Keratinocyte (primary cell): Measurements from ENCODE around the gene PARD6G. TPM values are rescaled to one million over a fixed set of nuclear protein-coding genes. Genes with fewer than 3 reads are reported as not detected.

Source experiments
- DNase-seq: peaks from one replicate; pipeline ENCODE4 v3.0.0-alpha.2; 2011; ENCODE audit warnings: low read depth, missing footprints, low spot score
- FAIRE-seq: peaks from 2 replicates; lab custom pipeline; 2011; peaks lifted over from hg19 to GRCh38; lab: Jason Lieb, UNC
- H2AFZ ChIP-seq: 2 replicates; pipeline ENCODE4 v1.6.0; 2012; ENCODE audit warnings: low read length, control low read depth, inconsistent platforms; ENCODE audit not compliant: control insufficient read depth
- H3K27ac ChIP-seq: 2 replicates; pipeline ENCODE4 v1.5.1; 2011; ENCODE audit warnings: low read length; ENCODE audit not compliant: control insufficient read depth, insufficient read depth
- H3K27me3 ChIP-seq: 3 replicates; pipeline ENCODE4 v1.6.0; 2011; ENCODE audit warnings: low read length; ENCODE audit not compliant: control insufficient read depth, insufficient read depth; ENCODE audit errors: extremely low read depth
- H3K36me3 ChIP-seq, 2 experiments: 2 replicates in 1 of 2; 3 replicates in 1 of 2; pipeline ENCODE4 v1.5.1; 2011; ENCODE audit warnings: low read length in 2 of 2, mild to moderate bottlenecking in 1 of 2; ENCODE audit not compliant: control insufficient read depth in 2 of 2, insufficient read depth in 2 of 2; ENCODE audit errors: extremely low read depth in 1 of 2
- H3K4me1 ChIP-seq: 3 replicates; pipeline ENCODE4 v1.5.1; 2011; ENCODE audit warnings: low read length; ENCODE audit not compliant: control insufficient read depth, insufficient read depth; ENCODE audit errors: extremely low read depth
- H3K4me2 ChIP-seq: 3 replicates; pipeline ENCODE4 v1.6.0; 2011; ENCODE audit warnings: low read depth, low read length; ENCODE audit not compliant: control insufficient read depth, insufficient read depth; ENCODE audit errors: extremely low read depth
- H3K4me3 ChIP-seq, 3 experiments: fragments of 200-600 bp in 1 of 3; sonication (generic) in 1 of 3; 2 replicates in 2 of 3; 3 replicates in 1 of 3; pipeline ENCODE4 v1.5.1; 2011 to 2016; ENCODE audit warnings: low read length in 3 of 3, mild to moderate bottlenecking in 3 of 3, control low read depth in 2 of 3, inconsistent platforms in 1 of 3, low read depth in 1 of 3, mixed read lengths in 1 of 3, mixed run types in 1 of 3, moderate library complexity in 1 of 3; ENCODE audit not compliant: control insufficient read depth in 2 of 3, insufficient read depth in 2 of 3; ENCODE audit errors: extremely low read depth in 1 of 3
- H3K79me2 ChIP-seq: 2 replicates; pipeline ENCODE4 v1.6.0; 2012; ENCODE audit warnings: low read length; ENCODE audit not compliant: control insufficient read depth, insufficient read depth
- H3K9ac ChIP-seq: 3 replicates; pipeline ENCODE4 v1.6.0; 2011; ENCODE audit warnings: low read length; ENCODE audit not compliant: control insufficient read depth, insufficient read depth; ENCODE audit errors: extremely low read depth
- H3K9me1 ChIP-seq: 3 replicates; pipeline ENCODE4 v1.6.0; 2011; ENCODE audit warnings: low read length; ENCODE audit not compliant: control insufficient read depth, insufficient read depth; ENCODE audit errors: extremely low read depth
- H3K9me3 ChIP-seq: 2 replicates; pipeline ENCODE4 v1.5.1; 2012; ENCODE audit warnings: low read depth, low read length; ENCODE audit not compliant: control insufficient read depth
- H4K20me1 ChIP-seq: 3 replicates; pipeline ENCODE4 v1.6.0; 2011; ENCODE audit warnings: low read length; ENCODE audit not compliant: control insufficient read depth, insufficient read depth; ENCODE audit errors: extremely low read depth
- EZH2 ChIP-seq: IDR thresholded peaks from one replicate; pipeline ENCODE4 v1.6.1; 2012; ENCODE audit warnings: inconsistent platforms, mild to moderate bottlenecking, low read length, moderate library complexity
- dilution Hi-C: fragments of 300-500 bp; cut with MboI; formaldehyde crosslinking; loops from one replicate; pipeline ENCODE4 v1.7.0; 2020; ENCODE audit warnings: low sequenced_read_pairs; ENCODE audit not compliant: extremely low pct_ligation_motif_present
- polyA plus RNA-seq, 5 experiments: library from polyadenylated mRNA; depleted of rRNA in 3 of 5; stranded (reverse) in 3 of 5; stranded (forward) in 1 of 5; unstranded in 1 of 5; fragments of >200 nt; gene quantifications; 1 replicate in 1 of 5; 2 replicates in 3 of 5; 3 replicates in 1 of 5; pipeline versions ENCODE4 v1.2.1 to v1.2.3, GENCODE V29; 2011 to 2012; ENCODE audit warnings: missing spikeins in 2 of 5, low read depth in 1 of 5, low replicate concordance in 1 of 5
- TF ChIP-seq, protein P1 (sequence below), 3 experiments: IDR thresholded peaks in 1 of 3; conservative IDR thresholded peaks in 1 of 3; optimal IDR thresholded peaks in 1 of 3; 2 replicates in 2 of 3; 3 replicates in 1 of 3; pipeline versions ENCODE3 to v1.5.1; 2011; ENCODE audit warnings: low read length in 3 of 3, mild to moderate bottlenecking in 3 of 3, moderate library complexity in 2 of 3, control low read depth in 1 of 3, inconsistent platforms in 1 of 3; ENCODE audit not compliant: insufficient read depth in 2 of 3; ENCODE audit errors: extremely low read depth in 1 of 3

The PARD6G gene
- polyA plus RNA-seq, 1 donor (not counting 4 experiments of a cell fraction or from before 2014, with no cell fraction given): 21.3 TPM

DNA sequence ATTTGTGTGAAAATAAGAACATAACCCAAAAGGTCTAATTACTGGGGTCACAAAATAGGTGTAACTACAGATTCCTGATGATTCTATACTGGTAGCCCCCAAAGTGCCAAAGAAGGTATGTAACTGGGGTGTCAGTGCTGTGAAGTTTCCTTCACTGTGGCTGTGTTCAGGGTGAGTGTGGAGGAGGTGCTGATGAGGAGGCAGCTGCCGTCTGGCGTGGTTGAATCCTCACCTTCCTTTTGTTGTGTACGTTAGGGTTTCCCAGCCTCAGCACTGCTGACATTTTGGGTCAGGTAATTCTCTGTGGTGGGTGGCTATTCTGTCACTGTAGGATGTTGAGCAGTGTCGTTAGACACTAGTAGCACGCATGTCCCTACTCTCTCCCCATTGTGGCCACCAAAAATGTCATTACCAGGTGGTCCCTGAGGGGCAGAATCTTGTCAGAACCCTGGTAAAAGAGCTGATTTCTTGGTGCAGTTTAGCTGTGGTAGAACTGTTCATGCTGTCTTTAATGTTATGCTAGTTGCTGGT lies 106.8 kb downstream of the PARD6G start:
- Histone ChIP-seq H3K79me2 (peaks cover 2% of the 10 kb centered on the region), H3K36me3 (peaks cover 21 to 25% of the 10 kb centered on the region in 2 experiments), H3K9me3 (no peaks in the 10 kb centered on the region), H3K9ac (no peak overlapping the region), H3K9me1 (no peaks in the 10 kb centered on the region), H3K4me1 (no peaks in the 10 kb centered on the region), H3K27me3 (no peaks in the 10 kb centered on the region), H3K4me3 (no peak overlapping the region), H3K4me2 (no peak overlapping the region), H3K27ac (no peak overlapping the region), H2AFZ (no peak overlapping the region), H4K20me1 (no peaks in the 10 kb centered on the region)
- dilution Hi-C loops: no loop called here
- DNase-seq (no peak), FAIRE-seq (no peak)
- TF ChIP-seq EZH2: no peak
- TF ChIP-seq, protein P1, sequence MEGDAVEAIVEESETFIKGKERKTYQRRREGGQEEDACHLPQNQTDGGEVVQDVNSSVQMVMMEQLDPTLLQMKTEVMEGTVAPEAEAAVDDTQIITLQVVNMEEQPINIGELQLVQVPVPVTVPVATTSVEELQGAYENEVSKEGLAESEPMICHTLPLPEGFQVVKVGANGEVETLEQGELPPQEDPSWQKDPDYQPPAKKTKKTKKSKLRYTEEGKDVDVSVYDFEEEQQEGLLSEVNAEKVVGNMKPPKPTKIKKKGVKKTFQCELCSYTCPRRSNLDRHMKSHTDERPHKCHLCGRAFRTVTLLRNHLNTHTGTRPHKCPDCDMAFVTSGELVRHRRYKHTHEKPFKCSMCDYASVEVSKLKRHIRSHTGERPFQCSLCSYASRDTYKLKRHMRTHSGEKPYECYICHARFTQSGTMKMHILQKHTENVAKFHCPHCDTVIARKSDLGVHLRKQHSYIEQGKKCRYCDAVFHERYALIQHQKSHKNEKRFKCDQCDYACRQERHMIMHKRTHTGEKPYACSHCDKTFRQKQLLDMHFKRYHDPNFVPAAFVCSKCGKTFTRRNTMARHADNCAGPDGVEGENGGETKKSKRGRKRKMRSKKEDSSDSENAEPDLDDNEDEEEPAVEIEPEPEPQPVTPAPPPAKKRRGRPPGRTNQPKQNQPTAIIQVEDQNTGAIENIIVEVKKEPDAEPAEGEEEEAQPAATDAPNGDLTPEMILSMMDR (optimal IDR thresholded peaks at IDR 0.05 in 1 of 3, IDR thresholded peaks at IDR 0.05 in 1 of 3, conservative IDR thresholded peaks at IDR 0.05 in 1 of 3; ENCODE audit: extremely low read depth in 1 of 3, insufficient read depth in 2 of 3, low read length in 3 of 3): no peak

DNA sequence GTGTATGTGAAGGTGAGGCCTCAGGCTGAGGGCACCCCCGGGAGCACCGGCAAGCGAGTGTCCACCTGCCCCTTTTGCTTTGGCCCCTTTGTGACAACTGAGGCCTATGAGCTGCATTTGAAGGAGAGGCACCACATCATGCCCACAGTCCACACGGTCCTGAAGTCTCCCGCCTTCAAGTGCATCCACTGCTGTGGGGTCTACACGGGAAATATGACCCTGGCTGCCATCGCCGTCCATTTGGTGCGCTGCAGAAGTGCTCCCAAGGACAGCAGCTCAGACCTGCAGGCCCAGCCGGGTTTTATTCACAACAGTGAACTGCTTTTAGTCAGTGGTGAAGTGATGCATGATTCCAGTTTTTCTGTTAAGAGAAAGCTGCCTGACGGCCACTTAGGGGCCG lies 109.3 kb downstream of the PARD6G start:
- FAIRE-seq (no peak), DNase-seq (no peak)
- H3K4me2 ChIP-seq: no peak overlapping the region
- H3K79me2 ChIP-seq: peaks cover 14% of the 10 kb centered on the region
- H3K4me3 ChIP-seq: no peak overlapping the region
- no peaks in the 10 kb centered on the region for H3K4me1 ChIP-seq
- H3K27ac ChIP-seq: no peak overlapping the region
- no peaks in the 10 kb centered on the region for H3K27me3 ChIP-seq
- H4K20me1 ChIP-seq: no peaks in the 10 kb centered on the region
- H3K36me3 ChIP-seq: peaks cover 29% of the 10 kb centered on the region in 2 experiments
- TF ChIP-seq, protein P1 (optimal IDR thresholded peaks at IDR 0.05 in 1 of 3, IDR thresholded peaks at IDR 0.05 in 1 of 3, conservative IDR thresholded peaks at IDR 0.05 in 1 of 3; ENCODE audit: extremely low read depth in 1 of 3, insufficient read depth in 2 of 3, low read length in 3 of 3): no peak
- TF ChIP-seq EZH2: no peak
- no peak overlapping the region for H3K9ac ChIP-seq
- dilution Hi-C loops: no loop called here
- H3K9me3 ChIP-seq: no peaks in the 10 kb centered on the region
- H2AFZ ChIP-seq: no peak overlapping the region
- H3K9me1 ChIP-seq: no peaks in the 10 kb centered on the region
